Uterus (tissue), 4 donors: ENCODE results near the gene SPRN. TPM values are rescaled to one million over a fixed set of nuclear protein-coding genes. Genes with fewer than 3 reads are reported as not detected.

ENCODE experiments used
- DNase-seq, 2 donors: peaks; one replicate each; pipeline ENCODE4 v3.0.0-alpha.2; 2019 to 2020
- H3K27ac ChIP-seq, 2 donors: fragments of 200-600 bp; sonication (generic); 1 replicate in 1 of 2; 2 replicates in 1 of 2; pipeline ENCODE4 v1.5.1; 2016 to 2018
- H3K27me3 ChIP-seq, 2 donors: fragments of 200-600 bp; sonication (generic); one replicate each; pipeline ENCODE4 v1.5.1; 2018 to 2019; ENCODE audit warnings: control low read depth in 1 of 2
- H3K36me3 ChIP-seq, 2 donors: fragments of 200-600 bp; sonication (generic); one replicate each; pipeline ENCODE4 v1.5.1; 2019; ENCODE audit warnings: control low read depth in 1 of 2
- H3K4me1 ChIP-seq, 2 donors: fragments of 200-600 bp; sonication (generic); one replicate each; pipeline ENCODE4 v1.5.1; 2018 to 2019; ENCODE audit warnings: control low read depth in 1 of 2
- H3K4me3 ChIP-seq, 2 donors: fragments of 200-600 bp; sonication (generic); 1 replicate in 1 of 2; 2 replicates in 1 of 2; pipeline ENCODE4 v1.5.1; 2018 to 2019; ENCODE audit warnings: mild to moderate bottlenecking in 1 of 2
- H3K9me3 ChIP-seq, 2 donors: fragments of 200-600 bp; sonication (generic); one replicate each; pipeline ENCODE4 v1.5.1; 2019; ENCODE audit warnings: control low read depth in 1 of 2
- POLR2A ChIP-seq, 2 donors: fragments of 450-650 bp; IDR thresholded peaks; one replicate each; pipeline ENCODE4 v1.6.1; 2016; ENCODE audit warnings: antibody characterized with exemption in 2 of 2, mild to moderate bottlenecking in 1 of 2, moderate library complexity in 1 of 2
- intact Hi-C: fragments of 100-400 bp; cut with DNase I; formaldehyde crosslinking; loops from one replicate; pipeline ENCODE4 v1.15.1; 2023; ENCODE audit warnings: low total_unique reads
- total RNA-seq, 4 donors: library from RNA; depleted of rRNA in 3 of 4; stranded (reverse); fragments of >200 nt in 3 of 4; gene quantifications; one replicate each; pipeline versions ENCODE4 v1.1.0 to v1.2.4, GENCODE V29; 2014 to 2023
- TF ChIP-seq, protein P1 (sequence below), 4 experiments: fragments of 200-600 bp in 2 of 4; fragments of 450-650 bp in 2 of 4; sonication (generic) in 2 of 4; IDR thresholded peaks; one replicate each; pipeline ENCODE4 v1.5.1; 2016 to 2019; ENCODE audit warnings: antibody characterized with exemption in 4 of 4, mild to moderate bottlenecking in 2 of 4, moderate library complexity in 1 of 4
- donor health status: DM: yes; HTN: yes; CAD: no.

The SPRN gene
- total RNA-seq, 4 donors from 2014 or later: 0.62 TPM; not detected in 3

DNA sequence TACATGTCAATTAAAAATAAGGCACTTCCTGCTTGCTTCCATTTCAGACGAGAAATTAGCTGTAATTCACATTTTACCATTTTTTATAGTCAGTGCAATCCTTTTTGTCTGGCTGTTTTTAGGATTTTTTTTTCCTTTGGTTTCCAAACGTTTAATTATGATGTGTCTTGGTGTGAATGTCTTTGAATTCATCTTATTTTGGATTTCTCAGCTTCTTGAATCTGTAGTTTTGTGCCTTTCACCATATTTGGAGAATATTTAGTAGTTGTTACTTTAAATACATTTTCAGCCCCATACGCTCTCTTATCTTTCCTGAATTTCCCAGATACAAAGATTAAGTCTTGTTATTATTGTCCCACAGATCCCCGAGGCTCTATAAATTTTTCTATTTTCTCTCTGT, 26.9 kb upstream of the SPRN start:
- TF ChIP-seq, protein P1, sequence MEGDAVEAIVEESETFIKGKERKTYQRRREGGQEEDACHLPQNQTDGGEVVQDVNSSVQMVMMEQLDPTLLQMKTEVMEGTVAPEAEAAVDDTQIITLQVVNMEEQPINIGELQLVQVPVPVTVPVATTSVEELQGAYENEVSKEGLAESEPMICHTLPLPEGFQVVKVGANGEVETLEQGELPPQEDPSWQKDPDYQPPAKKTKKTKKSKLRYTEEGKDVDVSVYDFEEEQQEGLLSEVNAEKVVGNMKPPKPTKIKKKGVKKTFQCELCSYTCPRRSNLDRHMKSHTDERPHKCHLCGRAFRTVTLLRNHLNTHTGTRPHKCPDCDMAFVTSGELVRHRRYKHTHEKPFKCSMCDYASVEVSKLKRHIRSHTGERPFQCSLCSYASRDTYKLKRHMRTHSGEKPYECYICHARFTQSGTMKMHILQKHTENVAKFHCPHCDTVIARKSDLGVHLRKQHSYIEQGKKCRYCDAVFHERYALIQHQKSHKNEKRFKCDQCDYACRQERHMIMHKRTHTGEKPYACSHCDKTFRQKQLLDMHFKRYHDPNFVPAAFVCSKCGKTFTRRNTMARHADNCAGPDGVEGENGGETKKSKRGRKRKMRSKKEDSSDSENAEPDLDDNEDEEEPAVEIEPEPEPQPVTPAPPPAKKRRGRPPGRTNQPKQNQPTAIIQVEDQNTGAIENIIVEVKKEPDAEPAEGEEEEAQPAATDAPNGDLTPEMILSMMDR (IDR thresholded peaks at IDR 0.05): no peak
- no peak for TF ChIP-seq POLR2A (IDR thresholded peaks at IDR 0.05)
- no peaks in the 10 kb centered on the region for H3K4me1 ChIP-seq
- H3K27ac ChIP-seq: no peak overlapping the region
- H3K27me3 ChIP-seq: no peaks in the 10 kb centered on the region
- intact Hi-C loops: no loop called here
- no peak overlapping the region for H3K4me3 ChIP-seq
- peaks cover 0 to 13% of the 10 kb centered on the region in 2 donors for H3K9me3 ChIP-seq
- DNase-seq: no peak
- no peaks in the 10 kb centered on the region for H3K36me3 ChIP-seq

DNA sequence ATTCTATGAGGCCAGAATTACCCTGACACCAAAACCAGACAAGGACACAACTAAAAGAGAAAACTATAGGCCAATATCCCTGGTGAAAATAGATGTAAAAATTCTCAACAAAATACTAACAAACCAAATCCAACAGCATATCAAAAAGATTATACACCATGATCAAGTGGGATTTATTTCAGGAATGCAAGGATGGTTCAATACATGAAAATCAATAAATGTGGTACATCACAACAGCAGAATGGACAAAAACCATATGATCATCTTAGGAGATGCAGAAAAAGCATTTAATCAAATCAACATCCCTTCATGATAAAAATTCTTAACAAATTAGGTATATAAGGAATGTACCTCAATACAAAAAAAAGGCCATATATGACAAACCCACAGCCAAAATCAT, 23.7 kb upstream of the SPRN start:
- Histone ChIP-seq H3K27me3 (no peaks in the 10 kb centered on the region), H3K9me3 (peaks cover 0 to 22% of the 10 kb centered on the region in 2 donors), H3K4me1 (no peaks in the 10 kb centered on the region), H3K27ac (no peak overlapping the region), H3K36me3 (no peaks in the 10 kb centered on the region), H3K4me3 (no peak overlapping the region)
- DNase-seq: no peak
- no peak for TF ChIP-seq POLR2A (IDR thresholded peaks at IDR 0.05)
- TF ChIP-seq, protein P1 (IDR thresholded peaks at IDR 0.05): no peak
- intact Hi-C loops: no loop called here

DNA sequence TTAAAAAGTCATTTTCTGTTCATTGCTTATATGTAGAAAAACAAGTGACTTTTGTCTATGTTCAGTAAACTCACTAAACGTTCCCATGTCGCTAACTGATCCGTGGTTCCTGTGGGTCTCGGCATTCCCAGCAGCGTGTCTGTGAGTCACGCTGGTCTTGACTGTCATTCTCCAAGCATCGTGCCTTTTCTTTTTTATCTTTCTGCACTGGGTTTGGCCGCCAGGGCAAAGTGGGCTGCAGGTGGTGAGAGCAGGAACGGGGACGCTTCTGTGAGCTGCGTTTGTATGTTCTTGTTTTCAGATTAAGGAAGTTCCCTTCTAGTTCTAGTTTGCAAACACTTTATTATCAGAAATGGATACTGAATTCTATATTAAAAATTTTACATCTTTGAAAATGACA, 22.6 kb upstream of the SPRN start:
- DNase-seq: no peak
- intact Hi-C loops: no loop called here
- H3K27me3 ChIP-seq: no peaks in the 10 kb centered on the region
- H3K27ac ChIP-seq: no peak overlapping the region
- H3K36me3 ChIP-seq: no peaks in the 10 kb centered on the region
- H3K9me3 ChIP-seq: peaks cover 0 to 22% of the 10 kb centered on the region in 2 donors
- H3K4me1 ChIP-seq: no peaks in the 10 kb centered on the region
- TF ChIP-seq POLR2A (IDR thresholded peaks at IDR 0.05): no peak
- TF ChIP-seq, protein P1 (IDR thresholded peaks at IDR 0.05): no peak
- no peak overlapping the region for H3K4me3 ChIP-seq

DNA sequence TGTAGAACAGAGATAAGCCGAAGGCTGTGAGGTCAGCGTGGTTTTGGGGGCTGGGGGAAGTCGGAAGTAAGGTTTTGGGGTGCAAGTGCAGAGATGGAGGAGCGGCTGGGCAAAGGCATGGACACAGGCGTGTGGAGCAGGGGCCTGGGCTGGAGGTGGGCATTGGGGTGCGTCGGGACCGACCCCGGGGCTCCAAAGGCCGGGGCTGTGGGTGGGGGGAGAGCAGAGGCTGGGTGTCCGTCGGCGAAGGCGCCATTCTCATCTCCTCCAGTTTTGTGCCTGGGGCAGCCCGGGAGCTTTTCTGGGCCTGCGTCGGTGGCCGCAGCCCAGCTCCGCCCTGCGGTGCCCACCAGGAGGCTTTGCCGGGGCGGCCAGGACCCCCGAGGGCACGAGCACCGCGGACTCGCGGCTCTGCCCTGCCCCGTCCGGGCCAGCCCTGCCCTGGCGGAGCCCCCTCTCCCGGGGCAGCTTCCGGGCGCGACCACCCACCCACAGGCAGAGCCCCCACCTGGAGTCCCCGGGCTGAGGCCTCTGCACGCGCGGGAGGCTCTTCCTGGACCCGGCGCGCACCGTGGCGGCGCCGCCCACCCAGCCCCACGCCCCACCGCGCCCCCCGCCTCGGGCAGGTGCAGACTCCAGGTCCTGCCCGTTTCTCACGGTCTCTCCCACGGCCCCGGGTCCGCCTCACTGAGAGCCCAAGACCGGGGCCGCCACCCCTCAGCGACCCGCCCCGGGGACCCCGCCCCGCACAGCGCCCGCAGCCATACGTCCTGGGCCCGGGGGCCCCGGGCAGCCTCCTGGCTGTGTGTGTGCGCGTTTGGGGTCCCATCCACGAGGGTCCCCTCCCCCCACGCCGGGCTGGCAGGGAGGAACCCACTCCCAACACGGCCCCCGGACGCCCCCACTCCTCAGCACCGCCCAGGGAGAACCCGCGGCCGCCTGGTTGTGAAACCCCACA, 21.6 kb upstream of the SPRN start:
- Histone ChIP-seq H3K27me3 (no peaks in the 10 kb centered on the region), H3K36me3 (no peaks in the 10 kb centered on the region), H3K27ac (no peak overlapping the region), H3K4me3 (no peak overlapping the region), H3K9me3 (peaks cover 0 to 22% of the 10 kb centered on the region in 2 donors), H3K4me1 (no peaks in the 10 kb centered on the region)
- no peak for TF ChIP-seq POLR2A (IDR thresholded peaks at IDR 0.05)
- TF ChIP-seq, protein P1 (IDR thresholded peaks at IDR 0.05): no peak
- no peak for DNase-seq
- intact Hi-C loops: no loop called here

DNA sequence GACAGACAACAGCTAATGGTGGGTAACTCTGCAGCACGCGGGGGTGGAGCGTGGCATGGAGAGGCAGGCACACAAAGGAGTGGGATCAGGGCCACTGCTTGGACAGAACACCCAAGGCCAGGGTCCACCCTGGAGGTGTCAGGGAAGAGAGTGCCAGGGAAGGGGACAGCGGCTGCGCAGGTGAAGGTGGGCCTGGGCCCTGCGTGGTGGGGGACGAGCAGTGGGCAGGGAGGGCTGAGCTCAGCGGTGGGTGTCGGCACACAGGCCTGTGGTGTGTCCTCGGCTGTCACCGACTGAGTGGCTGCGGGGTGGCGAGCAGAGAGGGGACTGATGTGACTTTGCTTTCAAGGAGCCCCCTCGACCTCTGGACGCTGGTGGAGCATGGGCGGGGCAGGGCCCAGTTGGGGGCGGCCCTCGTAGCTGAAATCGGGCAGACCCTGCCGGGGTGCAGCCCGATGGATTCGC, 20.9 kb upstream of the SPRN start:
- Histone ChIP-seq H3K4me1 (no peaks in the 10 kb centered on the region), H3K27me3 (no peaks in the 10 kb centered on the region), H3K4me3 (no peak overlapping the region), H3K36me3 (no peaks in the 10 kb centered on the region), H3K27ac (no peak overlapping the region), H3K9me3 (peaks cover 0 to 22% of the 10 kb centered on the region in 2 donors)
- TF ChIP-seq, protein P1 (IDR thresholded peaks at IDR 0.05): no peak
- no peak for TF ChIP-seq POLR2A (IDR thresholded peaks at IDR 0.05)
- no peak for DNase-seq
- intact Hi-C loops: no loop called here
